Measurements from ENCODE around the gene SLC19A2. TPM values are rescaled to one million over a fixed set of nuclear protein-coding genes. Genes with fewer than 3 reads are reported as not detected.

The SLC19A2 gene
- total and polyA plus RNA-seq, 3 experiments from 2014 or later = 0.62 to 9.3 (median 8.3) TPM

GRCh38 chr1:169527451-169528214, 41.9 kb upstream of the SLC19A2 start:
- Mint-ChIP-seq H3K9me3 (no peaks in the 10 kb centered on the region), H3K27ac (no peak overlapping the region), H3K27me3 (peaks cover 5 to 26% of the 10 kb centered on the region in 2 donors), H3K4me1 (peaks cover 0 to 5% (median 0%) of the 10 kb centered on the region in 3 donors), H3K36me3 (peaks cover 0 to 2% (median 0%) of the 10 kb centered on the region in 3 donors), H3K4me3 (no peak overlapping the region)
- CTCF ChIA-PET = no interaction called here
- no peaks in the 10 kb centered on the region for H3K27me3 ChIP-seq (ENCODE audit: insufficient read depth, low read length, poor library complexity, severe bottlenecking)
- POLR2A ChIA-PET = no interaction called here
- no peak overlapping the region for H3K27ac ChIP-seq (ENCODE audit: low read depth, low read length)
- no peaks in the 10 kb centered on the region for H3K4me1 ChIP-seq (ENCODE audit: insufficient read depth, low read length)
- H3K9me3 ChIP-seq (ENCODE audit: low read length) = no peaks in the 10 kb centered on the region
- DNase-seq = no peak
- no peaks in the 10 kb centered on the region for H3K36me3 ChIP-seq (ENCODE audit: insufficient read depth, low read length)
- no peak overlapping the region for H3K4me3 ChIP-seq (ENCODE audit: low read length)

- DNase-seq = no peak
- Mint-ChIP-seq H3K9me3 (no peaks in the 10 kb centered on the region), H3K4me1 (peaks cover 0 to 5% (median 0%) of the 10 kb centered on the region in 3 donors), H3K4me3 (no peak overlapping the region), H3K27me3 (peaks cover 3 to 20% of the 10 kb centered on the region in 2 donors), H3K36me3 (peaks cover 0 to 2% (median 0%) of the 10 kb centered on the region in 3 donors), H3K27ac (no peak overlapping the region)
- ChIA-PET CTCF (no interaction called here), POLR2A (no interaction called here)
- Histone ChIP-seq H3K27ac (ENCODE audit: low read depth, low read length) (no peak overlapping the region), H3K27me3 (ENCODE audit: insufficient read depth, low read length, poor library complexity, severe bottlenecking) (no peaks in the 10 kb centered on the region), H3K4me3 (ENCODE audit: low read length) (no peak overlapping the region), H3K36me3 (ENCODE audit: insufficient read depth, low read length) (no peaks in the 10 kb centered on the region), H3K9me3 (ENCODE audit: low read length) (no peaks in the 10 kb centered on the region), H3K4me1 (ENCODE audit: insufficient read depth, low read length) (no peaks in the 10 kb centered on the region)
Observed at GRCh38 chr1:169527001-169527400, 41.3 kb upstream of the SLC19A2 start.

- Mint-ChIP-seq H3K4me1 (peaks cover 0 to 5% (median 0%) of the 10 kb centered on the region in 3 donors), H3K4me3 (no peak overlapping the region), H3K27ac (no peak overlapping the region), H3K9me3 (no peaks in the 10 kb centered on the region), H3K27me3 (peaks cover 1 to 15% of the 10 kb centered on the region in 2 donors), H3K36me3 (peaks cover 0 to 2% (median 0%) of the 10 kb centered on the region in 3 donors)
- H3K4me1 ChIP-seq (ENCODE audit: insufficient read depth, low read length) = no peaks in the 10 kb centered on the region
- POLR2A ChIA-PET = no interaction called here
- no peak overlapping the region for H3K27ac ChIP-seq (ENCODE audit: low read depth, low read length)
- CTCF ChIA-PET = no interaction called here
- no peaks in the 10 kb centered on the region for H3K27me3 ChIP-seq (ENCODE audit: insufficient read depth, low read length, poor library complexity, severe bottlenecking)
- no peaks in the 10 kb centered on the region for H3K9me3 ChIP-seq (ENCODE audit: low read length)
- DNase-seq = no peak
- H3K4me3 ChIP-seq (ENCODE audit: low read length) = no peak overlapping the region
- H3K36me3 ChIP-seq (ENCODE audit: insufficient read depth, low read length) = no peaks in the 10 kb centered on the region
Observed at GRCh38 chr1:169526120-169526832, 40.5 kb upstream of the SLC19A2 start.

DNA sequence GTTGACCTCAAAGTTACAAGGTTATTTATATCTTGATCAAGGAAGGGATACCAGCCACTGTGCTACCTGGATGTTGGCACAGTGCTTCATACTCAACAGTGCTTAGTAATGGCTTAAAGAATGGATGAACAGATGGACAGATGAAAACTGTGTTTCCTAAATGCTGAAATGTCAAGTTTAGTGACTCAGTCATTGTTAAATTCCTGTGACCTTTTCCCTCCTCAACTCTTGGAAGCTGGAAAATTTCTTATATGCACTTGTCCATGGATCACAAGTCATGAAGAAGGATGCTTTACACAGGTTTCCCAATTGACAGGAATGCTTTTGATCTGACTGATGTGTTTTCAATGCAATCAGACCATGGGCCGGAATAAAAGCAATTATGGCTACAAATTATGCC, 39.6 kb upstream of the SLC19A2 start:
- Mint-ChIP-seq H3K36me3 (peaks cover 0 to 2% (median 0%) of the 10 kb centered on the region in 3 donors), H3K27ac (no peak overlapping the region), H3K27me3 (peaks cover 0 to 13% of the 10 kb centered on the region in 2 donors), H3K4me1 (peaks cover 0 to 5% (median 0%) of the 10 kb centered on the region in 3 donors), H3K4me3 (no peak overlapping the region), H3K9me3 (no peaks in the 10 kb centered on the region)
- Histone ChIP-seq H3K36me3 (ENCODE audit: insufficient read depth, low read length) (no peaks in the 10 kb centered on the region), H3K4me3 (ENCODE audit: low read length) (no peak overlapping the region), H3K9me3 (ENCODE audit: low read length) (no peaks in the 10 kb centered on the region), H3K4me1 (ENCODE audit: insufficient read depth, low read length) (no peaks in the 10 kb centered on the region), H3K27ac (ENCODE audit: low read depth, low read length) (no peak overlapping the region), H3K27me3 (ENCODE audit: insufficient read depth, low read length, poor library complexity, severe bottlenecking) (no peaks in the 10 kb centered on the region)
- CTCF ChIA-PET = no interaction called here
- no peak for DNase-seq
- POLR2A ChIA-PET = no interaction called here

GRCh38 chr1:169523904-169524303, 38.2 kb upstream of the SLC19A2 start:
- H3K27ac Mint-ChIP-seq = no peak overlapping the region
- POLR2A ChIA-PET = no interaction called here
- CTCF ChIA-PET = no interaction called here
- H3K36me3 Mint-ChIP-seq = peaks cover 0 to 2% (median 0%) of the 10 kb centered on the region in 3 donors
- Histone ChIP-seq H3K4me1 (ENCODE audit: insufficient read depth, low read length) (no peaks in the 10 kb centered on the region), H3K4me3 (ENCODE audit: low read length) (no peak overlapping the region), H3K9me3 (ENCODE audit: low read length) (no peaks in the 10 kb centered on the region), H3K27me3 (ENCODE audit: insufficient read depth, low read length, poor library complexity, severe bottlenecking) (no peaks in the 10 kb centered on the region), H3K36me3 (ENCODE audit: insufficient read depth, low read length) (no peaks in the 10 kb centered on the region), H3K27ac (ENCODE audit: low read depth, low read length) (no peak overlapping the region)
- no peak overlapping the region for H3K4me3 Mint-ChIP-seq
- no peak for DNase-seq
- peaks cover 0 to 5% of the 10 kb centered on the region in 2 donors for H3K27me3 Mint-ChIP-seq
- peaks cover 0 to 4% (median 0%) of the 10 kb centered on the region in 3 donors for H3K4me1 Mint-ChIP-seq
- H3K9me3 Mint-ChIP-seq = no peaks in the 10 kb centered on the region

DNA sequence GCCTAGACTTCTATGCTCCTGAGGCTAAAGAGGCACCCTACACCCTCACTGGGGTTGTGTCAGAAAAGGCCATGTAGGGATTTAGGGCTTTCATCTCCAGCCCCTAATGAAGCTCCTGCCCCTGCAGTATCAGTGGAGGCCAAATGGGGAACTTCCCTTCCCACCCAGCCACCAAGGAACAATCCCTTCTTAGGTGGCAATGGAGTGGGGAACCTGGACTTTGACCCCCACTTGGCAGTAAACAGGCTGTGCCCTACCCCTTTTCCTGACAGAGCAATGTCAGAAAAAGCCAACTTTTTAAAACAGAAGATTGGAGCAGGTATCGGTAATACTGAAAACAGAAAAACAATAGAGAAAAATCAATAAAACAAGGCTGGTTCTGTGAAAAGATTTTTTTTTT, 35.5 kb upstream of the SLC19A2 start:
- Mint-ChIP-seq H3K9me3 (no peaks in the 10 kb centered on the region), H3K4me1 (no peaks in the 10 kb centered on the region), H3K4me3 (no peak overlapping the region), H3K27ac (no peak overlapping the region), H3K36me3 (peaks cover 0 to 5% (median 2%) of the 10 kb centered on the region in 3 donors), H3K27me3 (no peaks in the 10 kb centered on the region)
- Histone ChIP-seq H3K4me1 (ENCODE audit: insufficient read depth, low read length) (no peaks in the 10 kb centered on the region), H3K27me3 (ENCODE audit: insufficient read depth, low read length, poor library complexity, severe bottlenecking) (no peaks in the 10 kb centered on the region), H3K36me3 (ENCODE audit: insufficient read depth, low read length) (no peaks in the 10 kb centered on the region), H3K9me3 (ENCODE audit: low read length) (no peaks in the 10 kb centered on the region), H3K27ac (ENCODE audit: low read depth, low read length) (no peak overlapping the region), H3K4me3 (ENCODE audit: low read length) (no peak overlapping the region)
- POLR2A ChIA-PET = no interaction called here
- CTCF ChIA-PET = no interaction called here
- no peak for DNase-seq

GRCh38 chr1:169517558-169518186, 31.9 kb upstream of the SLC19A2 start:
- Histone ChIP-seq H3K27me3 (ENCODE audit: insufficient read depth, low read length, poor library complexity, severe bottlenecking) (no peaks in the 10 kb centered on the region), H3K9me3 (ENCODE audit: low read length) (no peaks in the 10 kb centered on the region), H3K27ac (ENCODE audit: low read depth, low read length) (no peak overlapping the region), H3K4me1 (ENCODE audit: insufficient read depth, low read length) (no peaks in the 10 kb centered on the region), H3K36me3 (ENCODE audit: insufficient read depth, low read length) (no peaks in the 10 kb centered on the region), H3K4me3 (ENCODE audit: low read length) (no peak overlapping the region)
- H3K9me3 Mint-ChIP-seq = no peaks in the 10 kb centered on the region
- POLR2A ChIA-PET = no interaction called here
- DNase-seq = no peak
- CTCF ChIA-PET = no interaction called here
- H3K4me1 Mint-ChIP-seq = no peaks in the 10 kb centered on the region
- no peak overlapping the region for H3K4me3 Mint-ChIP-seq
- H3K27ac Mint-ChIP-seq = no peak overlapping the region
- H3K27me3 Mint-ChIP-seq = no peaks in the 10 kb centered on the region
- H3K36me3 Mint-ChIP-seq = peaks cover 0 to 5% (median 0%) of the 10 kb centered on the region in 3 donors

- POLR2A ChIA-PET = no interaction called here
- Histone ChIP-seq H3K36me3 (ENCODE audit: insufficient read depth, low read length) (no peaks in the 10 kb centered on the region), H3K27ac (ENCODE audit: low read depth, low read length) (no peak overlapping the region), H3K4me3 (ENCODE audit: low read length) (no peak overlapping the region), H3K4me1 (ENCODE audit: insufficient read depth, low read length) (no peaks in the 10 kb centered on the region), H3K27me3 (ENCODE audit: insufficient read depth, low read length, poor library complexity, severe bottlenecking) (no peaks in the 10 kb centered on the region), H3K9me3 (ENCODE audit: low read length) (no peaks in the 10 kb centered on the region)
- Mint-ChIP-seq H3K36me3 (peaks cover 0 to 5% (median 0%) of the 10 kb centered on the region in 3 donors), H3K4me3 (no peak overlapping the region), H3K4me1 (no peaks in the 10 kb centered on the region), H3K9me3 (no peaks in the 10 kb centered on the region), H3K27me3 (no peaks in the 10 kb centered on the region), H3K27ac (no peak overlapping the region)
- CTCF ChIA-PET = no interaction called here
- DNase-seq = no peak
Observed at GRCh38 chr1:169515641-169516040, 29.9 kb upstream of the SLC19A2 start.
